ENCODE results near the gene CFAP73. TPM values are rescaled to one million over a fixed set of nuclear protein-coding genes. Genes with fewer than 3 reads are reported as not detected.
A peak's percentile ranks its signal among the peaks of the same experiment; 100 is the strongest.

The CFAP73 gene
- total RNA-seq, 4 donors from 2014 or later, result 1.0 to 2.6 (median 2.0) TPM

- Histone ChIP-seq H3K4me3 (peak overlapping the region; percentile 99), H3K9me3 (no peaks in the 10 kb centered on the region), H3K36me3 (peaks cover 12% of the 10 kb centered on the region), H3K27me3 (no peaks in the 10 kb centered on the region), H3K4me1 (peaks cover 45% of the 10 kb centered on the region), H3K27ac (no peak overlapping the region)
- no peak for DNase-seq (ENCODE audit: low spot score in 2 of 2)
- 82% methylated on average over 11 of the region's 16 CpGs for WGBS
- TF ChIP-seq, protein P1, sequence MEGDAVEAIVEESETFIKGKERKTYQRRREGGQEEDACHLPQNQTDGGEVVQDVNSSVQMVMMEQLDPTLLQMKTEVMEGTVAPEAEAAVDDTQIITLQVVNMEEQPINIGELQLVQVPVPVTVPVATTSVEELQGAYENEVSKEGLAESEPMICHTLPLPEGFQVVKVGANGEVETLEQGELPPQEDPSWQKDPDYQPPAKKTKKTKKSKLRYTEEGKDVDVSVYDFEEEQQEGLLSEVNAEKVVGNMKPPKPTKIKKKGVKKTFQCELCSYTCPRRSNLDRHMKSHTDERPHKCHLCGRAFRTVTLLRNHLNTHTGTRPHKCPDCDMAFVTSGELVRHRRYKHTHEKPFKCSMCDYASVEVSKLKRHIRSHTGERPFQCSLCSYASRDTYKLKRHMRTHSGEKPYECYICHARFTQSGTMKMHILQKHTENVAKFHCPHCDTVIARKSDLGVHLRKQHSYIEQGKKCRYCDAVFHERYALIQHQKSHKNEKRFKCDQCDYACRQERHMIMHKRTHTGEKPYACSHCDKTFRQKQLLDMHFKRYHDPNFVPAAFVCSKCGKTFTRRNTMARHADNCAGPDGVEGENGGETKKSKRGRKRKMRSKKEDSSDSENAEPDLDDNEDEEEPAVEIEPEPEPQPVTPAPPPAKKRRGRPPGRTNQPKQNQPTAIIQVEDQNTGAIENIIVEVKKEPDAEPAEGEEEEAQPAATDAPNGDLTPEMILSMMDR (IDR thresholded peaks at IDR 0.05), result no peak
- TF ChIP-seq POLR2A (IDR thresholded peaks at IDR 0.05), result no peak
- TF ChIP-seq POLR2AphosphoS5 (IDR thresholded peaks at IDR 0.05), result no peak
Measured at GRCh38 chr12:113186666-113187325, 37.3 kb downstream of the CFAP73 start.

DNA sequence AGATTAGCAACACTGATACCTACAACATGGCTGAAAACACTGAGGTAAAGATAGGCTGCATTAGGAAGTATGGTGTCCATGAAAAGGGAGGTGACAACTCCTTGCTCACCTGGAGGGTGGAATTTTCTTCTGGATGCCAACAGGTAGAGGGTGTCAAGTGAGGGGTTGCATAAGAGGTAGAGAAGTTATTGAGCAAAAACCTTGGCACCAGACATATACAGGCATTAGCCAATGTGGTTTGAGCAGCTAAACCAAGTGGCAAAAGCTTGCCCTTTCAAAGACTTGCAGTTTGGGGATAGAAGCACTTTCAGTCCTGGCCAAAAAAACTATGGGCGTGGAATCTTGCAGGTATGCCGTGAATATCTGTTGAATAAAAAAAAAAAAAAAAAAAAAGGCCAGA is 39.8 kb downstream of the CFAP73 start:
- Histone ChIP-seq H3K27ac (no peak overlapping the region), H3K27me3 (no peaks in the 10 kb centered on the region), H3K4me3 (no peak overlapping the region), H3K36me3 (peaks cover 16% of the 10 kb centered on the region), H3K9me3 (no peaks in the 10 kb centered on the region), H3K4me1 (peaks cover 37% of the 10 kb centered on the region)
- no peak for DNase-seq (ENCODE audit: low spot score in 2 of 2)
- 30% methylated on average over 2 of the region's 2 CpGs for WGBS
- TF ChIP-seq EP300 (IDR thresholded peaks at IDR 0.05), result no peak
- no peak for TF ChIP-seq POLR2A (IDR thresholded peaks at IDR 0.05)
- no peak for TF ChIP-seq POLR2AphosphoS5 (IDR thresholded peaks at IDR 0.05)
- TF ChIP-seq, protein P1 (IDR thresholded peaks at IDR 0.05), result no peak

DNA sequence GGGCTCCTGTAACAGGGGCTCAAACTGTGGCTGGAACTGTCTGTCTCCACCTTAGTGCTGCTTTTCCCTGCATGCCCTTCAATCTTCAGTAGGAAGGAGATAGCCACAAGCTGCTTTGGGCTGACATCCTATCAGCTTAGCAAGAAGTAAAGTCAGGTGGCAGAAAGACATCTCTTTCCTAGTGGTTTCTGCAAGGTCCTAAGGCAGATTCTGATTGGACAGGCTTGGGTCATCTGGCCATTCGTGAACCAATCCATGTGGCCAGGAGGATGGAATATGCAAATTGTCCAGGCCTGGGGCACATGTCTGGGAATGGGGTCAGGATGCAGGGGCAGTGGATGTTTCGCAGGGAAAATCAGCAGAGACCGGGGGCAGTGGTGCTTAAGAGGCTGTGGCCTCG is 41.2 kb downstream of the CFAP73 start:
- WGBS, result 91% methylated on average over 4 of the region's 4 CpGs
- no peaks in the 10 kb centered on the region for H3K27me3 ChIP-seq
- H3K36me3 ChIP-seq, result peaks cover 16% of the 10 kb centered on the region
- DNase-seq (ENCODE audit: low spot score in 2 of 2), result no peak
- H3K9me3 ChIP-seq, result no peaks in the 10 kb centered on the region
- H3K4me1 ChIP-seq, result peaks cover 36% of the 10 kb centered on the region
- no peak overlapping the region for H3K27ac ChIP-seq
- TF ChIP-seq POLR2A (IDR thresholded peaks at IDR 0.05) (no peak), POLR2AphosphoS5 (IDR thresholded peaks at IDR 0.05) (no peak), EP300 (IDR thresholded peaks at IDR 0.05) (no peak)
- TF ChIP-seq, protein P1 (IDR thresholded peaks at IDR 0.05), result no peak
- no peak overlapping the region for H3K4me3 ChIP-seq

DNA sequence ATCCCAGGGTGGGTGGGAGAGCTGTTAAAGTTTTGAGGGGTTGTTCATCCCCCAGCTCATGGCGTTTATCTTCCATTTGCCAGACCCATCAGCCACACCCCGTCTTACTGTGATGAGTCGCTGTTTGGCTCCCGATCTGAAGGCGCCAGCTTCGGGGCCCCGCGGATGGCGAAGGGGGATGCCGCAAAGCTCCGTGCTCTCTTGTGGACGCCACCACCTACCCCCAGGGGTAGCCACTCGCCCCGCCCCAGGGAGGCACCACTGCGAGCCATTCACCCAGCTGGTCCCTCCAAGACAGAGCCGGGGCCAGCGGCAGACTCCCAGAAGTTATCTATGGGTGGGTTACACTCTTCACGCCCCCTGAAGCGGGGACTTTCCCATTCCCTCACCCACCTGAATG is 41.7 kb downstream of the CFAP73 start:
- no peak for DNase-seq (ENCODE audit: low spot score in 2 of 2)
- Histone ChIP-seq H3K4me3 (no peak overlapping the region), H3K27ac (no peak overlapping the region), H3K9me3 (no peaks in the 10 kb centered on the region), H3K36me3 (peaks cover 16% of the 10 kb centered on the region), H3K27me3 (no peaks in the 10 kb centered on the region), H3K4me1 (peaks cover 31% of the 10 kb centered on the region)
- WGBS, result 86% methylated on average over 18 of the region's 19 CpGs
- TF ChIP-seq EP300 (IDR thresholded peaks at IDR 0.05), result no peak
- no peak for TF ChIP-seq POLR2AphosphoS5 (IDR thresholded peaks at IDR 0.05)
- TF ChIP-seq, protein P1 (IDR thresholded peaks at IDR 0.05), result no peak
- no peak for TF ChIP-seq POLR2A (IDR thresholded peaks at IDR 0.05)

DNA sequence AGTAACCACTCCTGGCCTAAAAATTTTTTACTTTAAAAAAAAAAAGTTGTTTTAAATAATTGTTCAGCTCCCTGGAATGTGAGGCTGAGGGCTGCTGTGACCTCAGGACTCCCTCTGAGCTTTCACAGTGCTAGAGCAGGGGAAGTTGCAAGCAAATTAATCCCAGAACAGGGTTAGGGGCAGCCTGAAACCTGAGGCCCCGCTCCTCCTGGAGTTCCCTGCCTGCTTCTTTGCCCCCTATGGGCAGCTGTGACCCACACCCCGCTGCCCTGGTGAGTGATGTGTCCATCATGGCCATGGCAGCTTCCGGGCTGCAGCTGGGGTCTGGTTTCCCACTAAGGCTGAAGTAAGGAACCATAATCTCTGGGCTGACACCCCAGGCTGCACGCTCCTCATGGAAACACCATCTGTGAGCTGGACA is 45.5 kb downstream of the CFAP73 start:
- H3K27ac ChIP-seq, result no peak overlapping the region

More for the DNA sequence above, 45.5 kb downstream of the CFAP73 start:
- H3K36me3 ChIP-seq, result peaks cover 13% of the 10 kb centered on the region
- DNase-seq (ENCODE audit: low spot score in 2 of 2), result no peak
- no peaks in the 10 kb centered on the region for H3K27me3 ChIP-seq
- no peaks in the 10 kb centered on the region for H3K9me3 ChIP-seq
- TF ChIP-seq POLR2AphosphoS5 (IDR thresholded peaks at IDR 0.05) (no peak), EP300 (IDR thresholded peaks at IDR 0.05) (no peak), POLR2A (IDR thresholded peaks at IDR 0.05) (no peak)
- TF ChIP-seq, protein P1 (IDR thresholded peaks at IDR 0.05), result no peak
- H3K4me1 ChIP-seq, result peaks cover 14% of the 10 kb centered on the region
- WGBS, result 82% methylated on average over 4 of the region's 4 CpGs
- H3K4me3 ChIP-seq, result no peak overlapping the region
